ENCODE results near the gene STEAP3. TPM values are rescaled to one million over a fixed set of nuclear protein-coding genes. Genes with fewer than 3 reads are reported as not detected.

The STEAP3 gene
- total RNA-seq, 1 experiment from 2014 or later = 27.3 TPM

DNA sequence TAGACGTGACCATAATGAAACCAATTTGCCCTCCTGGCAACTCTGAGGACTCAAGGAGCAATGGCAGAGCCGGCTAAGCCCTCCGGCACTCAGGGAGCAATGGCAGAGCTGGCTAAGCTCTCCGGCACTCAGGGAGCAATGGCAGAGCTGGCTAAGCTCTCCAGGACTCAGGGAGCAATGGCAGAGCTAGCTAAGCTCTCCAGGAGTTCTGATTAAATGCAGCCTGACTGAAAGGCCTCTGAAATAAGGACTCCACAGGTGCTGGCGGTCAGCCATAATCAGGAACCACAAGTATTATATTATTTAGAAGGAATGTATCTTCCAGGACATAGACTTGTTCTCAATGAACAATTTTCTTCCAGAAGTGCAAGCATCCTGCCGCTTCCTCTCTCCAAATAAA is 77.8 kb downstream of the STEAP3 start:
- Histone ChIP-seq H3K9me2 (replicated peaks; ENCODE audit: low read length) (no peaks in the 10 kb centered on the region), H3K9ac (ENCODE audit: low read length) (no peak overlapping the region), H3K27ac (ENCODE audit: low read length) (no peak overlapping the region), H2AFZ (ENCODE audit: low read length) (no peak overlapping the region), H3F3A (ENCODE audit: low read length, unreplicated experiment) (no peaks in the 10 kb centered on the region), H3K27me3 (ENCODE audit: low read length) (no peaks in the 10 kb centered on the region), H3K4me1 (ENCODE audit: insufficient read depth, low read length) (0 out of 2 replicates have a peak, but pooled peaks cover 7% of the 10 kb centered on the region), H3K79me2 (ENCODE audit: low read length) (no peaks in the 10 kb centered on the region), H4K20me1 (ENCODE audit: low read length) (no peaks in the 10 kb centered on the region), H3K4me2 (ENCODE audit: low read length) (no peak overlapping the region), H3K4me3 (ENCODE audit: low read length) (no peak overlapping the region), H3K9me3 (ENCODE audit: low read length) (no peaks in the 10 kb centered on the region), H3K36me3 (ENCODE audit: low read depth, low read length) (no peaks in the 10 kb centered on the region)
- intact Hi-C loops (cut with micrococcal nuclease) = no loop called here
- TF ChIP-seq EZH2phosphoT487 (IDR thresholded peaks at IDR 0.05; ENCODE audit: borderline replicate concordance, low read length) = no peak
- no peak for TF ChIP-seq EZH2 (IDR thresholded peaks at IDR 0.05; ENCODE audit: low read length, unreplicated experiment)
- TF ChIP-seq CTCF (conservative IDR thresholded peaks at IDR 0.05; ENCODE audit: low read depth, low read length) = no peak
- CTCF ChIA-PET = interaction anchor here (0.6 kb wide), 1 partner anchor 478 kb away, joined by 5 read pairs; no protein-coding TSS in a partner anchor
- DNase-seq (no peak), ATAC-seq (no peak)
- POLR2A ChIA-PET (ENCODE audit: unreplicated experiment) = no interaction called here
- no TSS peak for BruUV-seq (replicated peaks)

DNA sequence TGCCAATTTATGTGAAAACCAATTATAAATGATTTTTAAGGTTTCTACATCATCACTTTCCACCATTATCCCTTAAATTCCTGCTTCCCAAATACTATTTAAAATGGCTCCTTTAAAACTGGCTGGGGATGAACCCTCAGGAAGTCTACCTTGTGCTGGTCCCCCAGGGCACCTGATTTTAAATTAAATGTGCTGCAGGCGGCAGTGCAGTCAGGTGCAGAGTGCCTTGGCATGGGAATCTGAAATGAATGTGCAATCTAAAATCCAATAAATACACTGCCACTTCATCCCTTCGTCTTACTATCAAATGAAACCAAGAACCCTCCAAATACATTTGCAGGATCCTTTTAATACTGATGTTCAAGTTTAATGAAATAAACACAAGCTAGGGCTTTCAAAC is 81.2 kb downstream of the STEAP3 start:
- H3K4me3 ChIP-seq (ENCODE audit: low read length) = no peak overlapping the region
- no TSS peak for BruUV-seq (replicated peaks)

More for the DNA sequence above, 81.2 kb downstream of the STEAP3 start:
- POLR2A ChIA-PET (ENCODE audit: unreplicated experiment) = no interaction called here
- Histone ChIP-seq H2AFZ (ENCODE audit: low read length) (no peak overlapping the region), H3K36me3 (ENCODE audit: low read depth, low read length) (no peaks in the 10 kb centered on the region), H3K4me1 (ENCODE audit: insufficient read depth, low read length) (0 out of 2 replicates have a peak, but pooled peaks cover 7% of the 10 kb centered on the region), H3F3A (ENCODE audit: low read length, unreplicated experiment) (no peaks in the 10 kb centered on the region), H3K4me2 (ENCODE audit: low read length) (no peak overlapping the region), H3K9me2 (replicated peaks; ENCODE audit: low read length) (no peaks in the 10 kb centered on the region), H3K27ac (ENCODE audit: low read length) (no peak overlapping the region), H3K9ac (ENCODE audit: low read length) (no peak overlapping the region), H3K9me3 (ENCODE audit: low read length) (no peaks in the 10 kb centered on the region), H3K79me2 (ENCODE audit: low read length) (no peaks in the 10 kb centered on the region), H3K27me3 (ENCODE audit: low read length) (no peaks in the 10 kb centered on the region), H4K20me1 (ENCODE audit: low read length) (no peaks in the 10 kb centered on the region)
- no peak for TF ChIP-seq CTCF (conservative IDR thresholded peaks at IDR 0.05; ENCODE audit: low read depth, low read length)
- TF ChIP-seq EZH2 (IDR thresholded peaks at IDR 0.05; ENCODE audit: low read length, unreplicated experiment) = no peak
- intact Hi-C loops (cut with micrococcal nuclease) = no loop called here
- CTCF ChIA-PET = no interaction called here
- ATAC-seq (no peak), DNase-seq (no peak)

Data from PC-3 (cell line).